Loucy (cell line): ENCODE results near the gene MICAL3.

Source experiments
- H2AFZ ChIP-seq: fragments of 200-600 bp; sonication (generic); 2 replicates; pipeline ENCODE4 v1.6.0; 2016; ENCODE audit warnings: antibody characterized with exemption, mild to moderate bottlenecking, low read length, moderate library complexity
- H3F3A ChIP-seq: fragments of 200-600 bp; 2 replicates; pipeline ENCODE4 v1.6.0; 2016; ENCODE audit warnings: antibody characterized with exemption, low read depth, mild to moderate bottlenecking
- H3K27me3 ChIP-seq: fragments of 200-600 bp; sonication (generic); 2 replicates; pipeline ENCODE4 v1.6.1; 2014; ENCODE audit warnings: low read length, mild to moderate bottlenecking; ENCODE audit not compliant: insufficient read depth, poor library complexity, severe bottlenecking
- H3K36me3 ChIP-seq: fragments of 200-600 bp; sonication (generic); 2 replicates; pipeline ENCODE4 v1.6.1; 2016; ENCODE audit warnings: low read length; ENCODE audit not compliant: insufficient read depth
- H3K4me1 ChIP-seq: fragments of 200-600 bp; sonication (generic); 2 replicates; pipeline ENCODE4 v1.5.1; 2014; ENCODE audit warnings: low read length, mild to moderate bottlenecking; ENCODE audit not compliant: insufficient read depth, poor library complexity, severe bottlenecking
- H3K4me2 ChIP-seq: fragments of 200-600 bp; sonication (generic); 2 replicates; pipeline ENCODE4 v1.6.0; 2014; ENCODE audit warnings: antibody characterized with exemption, low read length, low read depth, mild to moderate bottlenecking; ENCODE audit not compliant: poor library complexity, severe bottlenecking
- H3K4me3 ChIP-seq: fragments of 200-600 bp; sonication (generic); 2 replicates; pipeline ENCODE4 v1.5.1; 2014; ENCODE audit warnings: low read length, mild to moderate bottlenecking, mixed read lengths; ENCODE audit not compliant: poor library complexity, severe bottlenecking
- H3K79me2 ChIP-seq: fragments of 200-600 bp; sonication (generic); 2 replicates; pipeline ENCODE4 v1.6.1; 2014; ENCODE audit warnings: low read length; ENCODE audit not compliant: insufficient read depth
- H3K9ac ChIP-seq: fragments of 200-600 bp; sonication (generic); 2 replicates; pipeline ENCODE4 v1.6.0; 2014; ENCODE audit warnings: mild to moderate bottlenecking, low read depth, low read length, moderate library complexity; ENCODE audit not compliant: poor library complexity, severe bottlenecking
- H3K9me2 ChIP-seq: fragments of 200-600 bp; sonication (generic); replicated peaks from 2 replicates; pipeline ENCODE4 v1.6.1; 2016; ENCODE audit warnings: low read depth, low read length, mixed read lengths
- H3K9me3 ChIP-seq: fragments of 200-600 bp; sonication (generic); 2 replicates; pipeline ENCODE4 v1.6.1; 2014; ENCODE audit warnings: mild to moderate bottlenecking, antibody characterized with exemption, low read length, low read depth; ENCODE audit not compliant: insufficient read depth
- H4K20me1 ChIP-seq: fragments of 200-600 bp; sonication (generic); 2 replicates; pipeline ENCODE4 v1.6.0; 2014; ENCODE audit warnings: antibody characterized with exemption, low read length, mild to moderate bottlenecking; ENCODE audit not compliant: insufficient read depth, poor library complexity, severe bottlenecking
- EZH2phosphoT487 ChIP-seq: fragments of 200-600 bp; IDR thresholded peaks from 2 replicates; pipeline ENCODE4 v1.6.1; 2018; ENCODE audit warnings: antibody characterized with exemption, mild to moderate bottlenecking, moderate library complexity, borderline replicate concordance
- TF ChIP-seq, protein P1 (sequence below): fragments of 200-600 bp; sonication (generic); conservative IDR thresholded peaks from 2 replicates; pipeline ENCODE4 v1.5.1; 2014; ENCODE audit warnings: mild to moderate bottlenecking, antibody characterized with exemption, low read length

Gene MICAL3

DNA sequence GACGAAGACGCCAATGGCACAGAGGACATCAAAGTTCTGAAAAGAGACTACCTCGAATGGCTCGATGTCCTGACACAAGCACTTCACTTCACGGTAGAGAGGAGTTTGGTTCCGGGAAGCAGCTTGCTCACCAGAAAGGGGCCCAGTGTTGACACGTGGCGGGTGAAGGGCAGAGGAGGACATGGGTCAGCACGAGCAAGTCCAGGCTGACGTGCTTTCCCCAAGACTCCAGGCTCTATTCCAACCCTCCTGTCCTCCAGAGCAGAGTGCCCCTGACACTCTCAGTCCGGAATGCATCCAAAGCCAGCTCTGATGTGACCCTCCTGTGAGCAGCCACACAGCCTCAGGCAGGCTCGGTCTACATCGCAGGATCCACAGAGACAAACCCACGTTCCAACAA is 172.6 kb downstream of the MICAL3 start:
- H3F3A ChIP-seq = no peaks in the 10 kb centered on the region
- H3K9me3 ChIP-seq = no peaks in the 10 kb centered on the region
- H3K4me2 ChIP-seq = no peak overlapping the region
- H3K27me3 ChIP-seq = no peaks in the 10 kb centered on the region
- H4K20me1 ChIP-seq = no peaks in the 10 kb centered on the region
- no peak overlapping the region for H3K9ac ChIP-seq
- no peak overlapping the region for H2AFZ ChIP-seq
- H3K36me3 ChIP-seq = no peaks in the 10 kb centered on the region; the same call in 1 of the 2 replicates
- no peak overlapping the region for H3K4me3 ChIP-seq
- H3K4me1 ChIP-seq = no peaks in the 10 kb centered on the region
- TF ChIP-seq, protein P1, sequence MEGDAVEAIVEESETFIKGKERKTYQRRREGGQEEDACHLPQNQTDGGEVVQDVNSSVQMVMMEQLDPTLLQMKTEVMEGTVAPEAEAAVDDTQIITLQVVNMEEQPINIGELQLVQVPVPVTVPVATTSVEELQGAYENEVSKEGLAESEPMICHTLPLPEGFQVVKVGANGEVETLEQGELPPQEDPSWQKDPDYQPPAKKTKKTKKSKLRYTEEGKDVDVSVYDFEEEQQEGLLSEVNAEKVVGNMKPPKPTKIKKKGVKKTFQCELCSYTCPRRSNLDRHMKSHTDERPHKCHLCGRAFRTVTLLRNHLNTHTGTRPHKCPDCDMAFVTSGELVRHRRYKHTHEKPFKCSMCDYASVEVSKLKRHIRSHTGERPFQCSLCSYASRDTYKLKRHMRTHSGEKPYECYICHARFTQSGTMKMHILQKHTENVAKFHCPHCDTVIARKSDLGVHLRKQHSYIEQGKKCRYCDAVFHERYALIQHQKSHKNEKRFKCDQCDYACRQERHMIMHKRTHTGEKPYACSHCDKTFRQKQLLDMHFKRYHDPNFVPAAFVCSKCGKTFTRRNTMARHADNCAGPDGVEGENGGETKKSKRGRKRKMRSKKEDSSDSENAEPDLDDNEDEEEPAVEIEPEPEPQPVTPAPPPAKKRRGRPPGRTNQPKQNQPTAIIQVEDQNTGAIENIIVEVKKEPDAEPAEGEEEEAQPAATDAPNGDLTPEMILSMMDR = no peak
- TF ChIP-seq EZH2phosphoT487 = no peak
- H3K9me2 ChIP-seq = no peaks in the 10 kb centered on the region
- no peaks in the 10 kb centered on the region for H3K79me2 ChIP-seq

DNA sequence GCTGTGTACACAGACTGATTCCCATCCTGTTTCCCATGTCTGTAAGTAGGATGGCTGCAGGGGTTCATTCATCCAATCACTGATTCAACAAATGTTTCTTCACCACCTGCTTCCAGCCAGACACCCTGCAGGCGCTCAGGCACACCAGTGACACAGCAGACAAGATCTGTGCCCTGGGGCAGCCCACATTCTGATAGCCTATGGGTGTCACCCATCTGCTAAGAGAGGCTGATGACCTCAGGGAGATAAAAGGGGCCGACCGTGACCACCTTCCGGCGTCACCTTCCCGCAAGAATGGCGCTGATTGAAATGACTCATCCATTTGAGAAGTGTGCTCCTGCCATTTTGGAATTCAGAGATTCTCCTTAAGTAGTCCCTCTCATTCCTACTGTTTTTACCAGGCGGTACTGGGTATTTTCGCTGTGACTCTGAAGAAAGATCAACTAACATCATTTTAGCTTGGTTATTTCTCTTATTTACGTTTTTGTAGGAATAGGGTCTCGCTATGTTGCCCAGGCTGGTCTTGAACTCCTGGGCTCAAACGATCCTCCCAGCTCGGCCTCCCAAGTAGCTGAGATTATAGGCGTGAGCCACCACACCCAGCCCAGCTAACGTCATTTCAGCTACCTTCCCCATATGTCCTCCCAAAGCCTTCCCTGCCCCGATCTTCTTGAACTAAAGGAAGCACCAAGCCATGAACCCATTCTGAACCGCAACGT is 176.8 kb downstream of the MICAL3 start:
- Histone ChIP-seq H4K20me1 (no peaks in the 10 kb centered on the region), H3K9me3 (no peaks in the 10 kb centered on the region), H3K79me2 (no peaks in the 10 kb centered on the region), H3K4me2 (no peak overlapping the region), H3K9ac (no peak overlapping the region), H3K27me3 (no peaks in the 10 kb centered on the region), H3K4me3 (no peak overlapping the region), H3K36me3 (no peaks in the 10 kb centered on the region), H3K4me1 (no peaks in the 10 kb centered on the region), H2AFZ (no peak overlapping the region), H3F3A (no peaks in the 10 kb centered on the region), H3K9me2 (no peaks in the 10 kb centered on the region)
- no peak for TF ChIP-seq EZH2phosphoT487
- TF ChIP-seq, protein P1 = no peak

DNA sequence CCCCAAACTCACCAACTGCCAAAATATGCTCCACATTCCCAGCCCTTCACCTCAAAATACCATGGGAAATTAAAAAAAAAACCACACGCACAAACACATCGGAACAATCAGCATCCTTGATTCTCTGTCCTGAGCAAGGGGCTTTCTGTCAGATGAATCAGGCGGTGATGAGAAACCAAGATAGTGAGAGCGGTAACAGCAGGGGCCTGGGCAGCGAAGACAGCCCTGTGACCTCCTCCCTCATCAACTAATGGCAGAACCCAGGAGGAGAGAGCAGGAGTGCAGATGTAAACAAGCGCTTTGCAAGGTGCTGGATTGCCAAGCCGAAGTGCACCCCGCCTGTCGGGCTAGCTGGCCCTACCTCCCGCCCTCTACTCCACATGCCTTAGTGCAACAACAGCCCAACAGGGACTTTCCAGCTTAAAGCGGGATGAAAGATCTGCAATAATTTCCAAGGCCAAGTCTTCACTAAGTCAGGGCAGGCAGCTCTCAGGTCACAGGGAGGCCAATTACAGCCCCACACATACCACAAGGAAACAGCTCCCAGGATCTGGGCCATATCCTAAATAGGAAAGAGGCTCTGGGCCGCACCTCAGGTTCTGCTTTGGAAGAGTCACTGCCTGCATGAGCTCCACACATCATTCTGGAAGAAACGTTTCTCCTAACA is 177.9 kb downstream of the MICAL3 start:
- no peak overlapping the region for H3K4me3 ChIP-seq
- H3K27me3 ChIP-seq = no peaks in the 10 kb centered on the region
- no peaks in the 10 kb centered on the region for H3F3A ChIP-seq
- H3K9me2 ChIP-seq = no peaks in the 10 kb centered on the region
- no peaks in the 10 kb centered on the region; the same call in 1 of the 2 replicates for H3K36me3 ChIP-seq
- no peak overlapping the region for H3K4me2 ChIP-seq
- H3K9ac ChIP-seq = no peak overlapping the region
- H3K9me3 ChIP-seq = no peaks in the 10 kb centered on the region
- H3K79me2 ChIP-seq = no peaks in the 10 kb centered on the region
- H4K20me1 ChIP-seq = no peaks in the 10 kb centered on the region
- TF ChIP-seq EZH2phosphoT487 = no peak
- TF ChIP-seq, protein P1 = no peak
- no peaks in the 10 kb centered on the region for H3K4me1 ChIP-seq
- no peak overlapping the region for H2AFZ ChIP-seq
